ENCODE data around the gene NEK6. TPM values are rescaled to one million over a fixed set of nuclear protein-coding genes. Genes with fewer than 3 reads are reported as not detected.

NEK6 gene
- total and polyA plus RNA-seq, 2 of the 8 experiments (the other 6 are each of a cell fraction or from before 2014, with no cell fraction given): 17.7 to 19.7 TPM

DNA sequence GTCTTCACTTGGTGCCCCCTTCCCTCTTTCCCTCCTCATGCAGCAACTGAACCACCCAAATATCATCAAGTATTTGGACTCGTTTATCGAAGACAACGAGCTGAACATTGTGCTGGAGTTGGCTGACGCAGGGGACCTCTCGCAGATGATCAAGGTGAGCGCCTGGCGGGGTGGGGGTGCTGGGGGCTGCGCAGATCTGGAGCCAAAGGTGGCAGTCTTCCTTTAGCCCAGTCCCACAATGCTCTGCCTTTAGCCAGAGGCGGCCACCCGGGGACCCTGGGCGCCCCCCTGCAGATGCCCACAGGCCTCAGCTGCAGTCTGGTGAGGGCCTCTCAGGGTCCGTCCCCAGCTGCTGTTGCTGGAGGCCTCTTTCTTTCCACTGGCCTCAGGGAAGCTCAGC lies 63.7 kb downstream of the NEK6 start (continued):
- TF ChIP-seq, protein P1, sequence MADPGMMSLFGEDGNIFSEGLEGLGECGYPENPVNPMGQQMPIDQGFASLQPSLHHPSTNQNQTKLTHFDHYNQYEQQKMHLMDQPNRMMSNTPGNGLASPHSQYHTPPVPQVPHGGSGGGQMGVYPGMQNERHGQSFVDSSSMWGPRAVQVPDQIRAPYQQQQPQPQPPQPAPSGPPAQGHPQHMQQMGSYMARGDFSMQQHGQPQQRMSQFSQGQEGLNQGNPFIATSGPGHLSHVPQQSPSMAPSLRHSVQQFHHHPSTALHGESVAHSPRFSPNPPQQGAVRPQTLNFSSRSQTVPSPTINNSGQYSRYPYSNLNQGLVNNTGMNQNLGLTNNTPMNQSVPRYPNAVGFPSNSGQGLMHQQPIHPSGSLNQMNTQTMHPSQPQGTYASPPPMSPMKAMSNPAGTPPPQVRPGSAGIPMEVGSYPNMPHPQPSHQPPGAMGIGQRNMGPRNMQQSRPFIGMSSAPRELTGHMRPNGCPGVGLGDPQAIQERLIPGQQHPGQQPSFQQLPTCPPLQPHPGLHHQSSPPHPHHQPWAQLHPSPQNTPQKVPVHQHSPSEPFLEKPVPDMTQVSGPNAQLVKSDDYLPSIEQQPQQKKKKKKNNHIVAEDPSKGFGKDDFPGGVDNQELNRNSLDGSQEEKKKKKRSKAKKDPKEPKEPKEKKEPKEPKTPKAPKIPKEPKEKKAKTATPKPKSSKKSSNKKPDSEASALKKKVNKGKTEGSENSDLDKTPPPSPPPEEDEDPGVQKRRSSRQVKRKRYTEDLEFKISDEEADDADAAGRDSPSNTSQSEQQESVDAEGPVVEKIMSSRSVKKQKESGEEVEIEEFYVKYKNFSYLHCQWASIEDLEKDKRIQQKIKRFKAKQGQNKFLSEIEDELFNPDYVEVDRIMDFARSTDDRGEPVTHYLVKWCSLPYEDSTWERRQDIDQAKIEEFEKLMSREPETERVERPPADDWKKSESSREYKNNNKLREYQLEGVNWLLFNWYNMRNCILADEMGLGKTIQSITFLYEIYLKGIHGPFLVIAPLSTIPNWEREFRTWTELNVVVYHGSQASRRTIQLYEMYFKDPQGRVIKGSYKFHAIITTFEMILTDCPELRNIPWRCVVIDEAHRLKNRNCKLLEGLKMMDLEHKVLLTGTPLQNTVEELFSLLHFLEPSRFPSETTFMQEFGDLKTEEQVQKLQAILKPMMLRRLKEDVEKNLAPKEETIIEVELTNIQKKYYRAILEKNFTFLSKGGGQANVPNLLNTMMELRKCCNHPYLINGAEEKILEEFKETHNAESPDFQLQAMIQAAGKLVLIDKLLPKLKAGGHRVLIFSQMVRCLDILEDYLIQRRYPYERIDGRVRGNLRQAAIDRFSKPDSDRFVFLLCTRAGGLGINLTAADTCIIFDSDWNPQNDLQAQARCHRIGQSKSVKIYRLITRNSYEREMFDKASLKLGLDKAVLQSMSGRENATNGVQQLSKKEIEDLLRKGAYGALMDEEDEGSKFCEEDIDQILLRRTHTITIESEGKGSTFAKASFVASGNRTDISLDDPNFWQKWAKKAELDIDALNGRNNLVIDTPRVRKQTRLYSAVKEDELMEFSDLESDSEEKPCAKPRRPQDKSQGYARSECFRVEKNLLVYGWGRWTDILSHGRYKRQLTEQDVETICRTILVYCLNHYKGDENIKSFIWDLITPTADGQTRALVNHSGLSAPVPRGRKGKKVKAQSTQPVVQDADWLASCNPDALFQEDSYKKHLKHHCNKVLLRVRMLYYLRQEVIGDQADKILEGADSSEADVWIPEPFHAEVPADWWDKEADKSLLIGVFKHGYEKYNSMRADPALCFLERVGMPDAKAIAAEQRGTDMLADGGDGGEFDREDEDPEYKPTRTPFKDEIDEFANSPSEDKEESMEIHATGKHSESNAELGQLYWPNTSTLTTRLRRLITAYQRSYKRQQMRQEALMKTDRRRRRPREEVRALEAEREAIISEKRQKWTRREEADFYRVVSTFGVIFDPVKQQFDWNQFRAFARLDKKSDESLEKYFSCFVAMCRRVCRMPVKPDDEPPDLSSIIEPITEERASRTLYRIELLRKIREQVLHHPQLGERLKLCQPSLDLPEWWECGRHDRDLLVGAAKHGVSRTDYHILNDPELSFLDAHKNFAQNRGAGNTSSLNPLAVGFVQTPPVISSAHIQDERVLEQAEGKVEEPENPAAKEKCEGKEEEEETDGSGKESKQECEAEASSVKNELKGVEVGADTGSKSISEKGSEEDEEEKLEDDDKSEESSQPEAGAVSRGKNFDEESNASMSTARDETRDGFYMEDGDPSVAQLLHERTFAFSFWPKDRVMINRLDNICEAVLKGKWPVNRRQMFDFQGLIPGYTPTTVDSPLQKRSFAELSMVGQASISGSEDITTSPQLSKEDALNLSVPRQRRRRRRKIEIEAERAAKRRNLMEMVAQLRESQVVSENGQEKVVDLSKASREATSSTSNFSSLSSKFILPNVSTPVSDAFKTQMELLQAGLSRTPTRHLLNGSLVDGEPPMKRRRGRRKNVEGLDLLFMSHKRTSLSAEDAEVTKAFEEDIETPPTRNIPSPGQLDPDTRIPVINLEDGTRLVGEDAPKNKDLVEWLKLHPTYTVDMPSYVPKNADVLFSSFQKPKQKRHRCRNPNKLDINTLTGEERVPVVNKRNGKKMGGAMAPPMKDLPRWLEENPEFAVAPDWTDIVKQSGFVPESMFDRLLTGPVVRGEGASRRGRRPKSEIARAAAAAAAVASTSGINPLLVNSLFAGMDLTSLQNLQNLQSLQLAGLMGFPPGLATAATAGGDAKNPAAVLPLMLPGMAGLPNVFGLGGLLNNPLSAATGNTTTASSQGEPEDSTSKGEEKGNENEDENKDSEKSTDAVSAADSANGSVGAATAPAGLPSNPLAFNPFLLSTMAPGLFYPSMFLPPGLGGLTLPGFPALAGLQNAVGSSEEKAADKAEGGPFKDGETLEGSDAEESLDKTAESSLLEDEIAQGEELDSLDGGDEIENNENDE (IDR thresholded peaks at IDR 0.05; ENCODE audit: insufficient replicate concordance, low read length): no peak
- TF ChIP-seq ZNF274 (IDR thresholded peaks at IDR 0.05; ENCODE audit: borderline replicate concordance, extremely low read depth, low read length) (no peak), CTBP2 (IDR thresholded peaks at IDR 0.05; ENCODE audit: borderline replicate concordance, insufficient read depth, insufficient read length, low read length) (no peak), TBP (IDR thresholded peaks at IDR 0.05; ENCODE audit: low read depth, low read length) (no peak), SIRT6 (IDR thresholded peaks at IDR 0.05; ENCODE audit: low read length) (no peak), EGR1 (IDR thresholded peaks at IDR 0.05; ENCODE audit: borderline replicate concordance, low read depth, low read length) (no peak), POLR2AphosphoS5 (IDR thresholded peaks at IDR 0.05; ENCODE audit: low read depth, low read length) (no peak), SP4 (IDR thresholded peaks at IDR 0.05; ENCODE audit: low read length) (no peak), CHD1 (IDR thresholded peaks at IDR 0.05; ENCODE audit: low read depth, low read length) (no peak)
- TF ChIP-seq, protein P2, sequence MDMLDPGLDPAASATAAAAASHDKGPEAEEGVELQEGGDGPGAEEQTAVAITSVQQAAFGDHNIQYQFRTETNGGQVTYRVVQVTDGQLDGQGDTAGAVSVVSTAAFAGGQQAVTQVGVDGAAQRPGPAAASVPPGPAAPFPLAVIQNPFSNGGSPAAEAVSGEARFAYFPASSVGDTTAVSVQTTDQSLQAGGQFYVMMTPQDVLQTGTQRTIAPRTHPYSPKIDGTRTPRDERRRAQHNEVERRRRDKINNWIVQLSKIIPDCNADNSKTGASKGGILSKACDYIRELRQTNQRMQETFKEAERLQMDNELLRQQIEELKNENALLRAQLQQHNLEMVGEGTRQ (IDR thresholded peaks at IDR 0.05; ENCODE audit: low read length): no peak
- TF ChIP-seq, protein P3, sequence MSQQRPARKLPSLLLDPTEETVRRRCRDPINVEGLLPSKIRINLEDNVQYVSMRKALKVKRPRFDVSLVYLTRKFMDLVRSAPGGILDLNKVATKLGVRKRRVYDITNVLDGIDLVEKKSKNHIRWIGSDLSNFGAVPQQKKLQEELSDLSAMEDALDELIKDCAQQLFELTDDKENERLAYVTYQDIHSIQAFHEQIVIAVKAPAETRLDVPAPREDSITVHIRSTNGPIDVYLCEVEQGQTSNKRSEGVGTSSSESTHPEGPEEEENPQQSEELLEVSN (IDR thresholded peaks at IDR 0.05): no peak

Measured in H1 (cell line).